ENCODE results near the gene PIK3CG.
"Not testable (repeated sequence)": the region's sequence is repeated elsewhere in the genome, so short reads cannot be mapped to it uniquely, and the experiment has no call there.

PIK3CG gene

DNA sequence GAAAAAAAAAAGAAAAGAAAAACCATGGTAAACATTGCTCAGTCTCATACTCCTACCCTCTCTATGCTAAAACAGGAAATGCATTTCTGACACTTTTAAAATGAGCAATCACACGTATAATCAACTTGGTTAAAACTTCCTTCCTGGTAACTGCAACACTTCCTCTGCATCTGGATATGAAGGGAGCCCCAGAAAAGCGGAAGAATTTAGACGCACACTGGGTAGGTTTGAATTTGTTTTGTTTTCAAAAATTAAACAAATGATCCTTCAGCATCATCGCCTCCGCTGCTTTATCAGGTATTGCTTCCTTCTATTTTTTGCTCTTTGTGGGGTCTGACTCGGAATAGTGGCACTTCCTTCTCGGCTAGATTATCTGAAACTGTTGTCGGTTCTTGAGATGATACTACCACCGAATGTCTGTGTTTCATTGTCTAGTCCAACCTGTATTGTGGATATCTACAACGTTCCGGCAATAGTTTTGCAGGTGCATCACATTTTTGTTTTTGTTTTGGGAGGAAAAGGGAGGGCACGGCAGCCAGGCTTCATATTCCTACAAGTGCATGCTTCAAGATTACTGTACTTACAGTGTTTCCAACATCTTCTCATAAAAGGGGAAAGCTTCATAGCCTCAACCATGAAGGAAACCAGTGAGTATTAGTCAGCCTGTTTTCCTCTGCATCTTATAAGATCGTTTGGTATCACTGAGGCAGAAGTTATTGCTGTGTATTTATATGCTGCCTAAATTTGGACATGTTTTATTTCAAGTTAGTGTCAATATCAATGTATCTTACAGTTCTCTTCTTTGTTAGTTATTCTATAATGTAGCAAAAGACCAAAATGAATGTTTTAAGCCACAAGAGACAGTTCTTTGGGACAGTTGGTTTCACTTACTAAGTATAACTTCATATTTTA, at the start of gene PIK3CG:
TSS of gene PIK3CG (plus strand) at position 153 of the 912 bp plus-strand sequence. CDS start 2,280 bp downstream, outside the sequence.
- DNase-seq: no peak

DNA sequence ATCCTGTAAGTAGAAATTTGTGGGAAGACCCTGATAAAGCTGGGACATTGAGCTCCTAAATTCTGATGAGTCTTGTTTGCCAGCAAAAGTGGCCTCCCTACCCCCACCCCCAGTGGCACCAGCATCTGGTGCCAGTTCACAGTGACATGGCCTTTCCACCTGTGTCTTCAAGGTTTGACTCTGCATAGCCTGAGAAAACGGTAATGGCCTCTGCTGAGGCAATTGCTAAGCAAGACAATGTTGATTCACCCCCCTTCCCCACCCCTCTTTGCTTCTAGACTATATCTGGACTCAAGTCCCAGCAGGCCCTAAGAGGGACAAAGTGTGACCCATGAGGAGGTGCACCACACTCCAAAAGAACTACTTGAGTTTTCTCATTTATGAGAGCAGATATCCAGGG, 48.0 kb upstream of the PIK3CG start:
- no peak for DNase-seq

- no peak for DNase-seq
Observed at GRCh38 chr7:106818736-106819135, 46.3 kb upstream of the PIK3CG start.

DNA sequence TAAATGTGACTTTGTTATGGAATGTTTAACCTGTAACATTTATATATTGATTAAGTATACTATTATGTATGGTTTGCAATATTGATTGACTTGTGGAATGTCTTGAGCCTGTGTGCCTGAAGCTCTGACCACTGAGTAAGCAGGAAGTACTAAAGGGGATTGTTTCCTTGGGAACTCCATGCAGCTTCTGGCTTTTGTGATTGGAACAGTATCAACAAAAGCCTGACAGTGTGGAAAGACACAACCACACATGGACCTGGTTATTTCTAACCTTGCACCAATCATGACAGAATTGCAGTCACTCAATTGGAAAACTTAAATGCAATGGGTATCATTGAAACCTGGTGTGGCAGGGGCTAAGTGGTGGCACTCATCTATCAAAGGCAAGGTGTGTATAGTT, 45.5 kb upstream of the PIK3CG start:
- no peak for DNase-seq

DNA sequence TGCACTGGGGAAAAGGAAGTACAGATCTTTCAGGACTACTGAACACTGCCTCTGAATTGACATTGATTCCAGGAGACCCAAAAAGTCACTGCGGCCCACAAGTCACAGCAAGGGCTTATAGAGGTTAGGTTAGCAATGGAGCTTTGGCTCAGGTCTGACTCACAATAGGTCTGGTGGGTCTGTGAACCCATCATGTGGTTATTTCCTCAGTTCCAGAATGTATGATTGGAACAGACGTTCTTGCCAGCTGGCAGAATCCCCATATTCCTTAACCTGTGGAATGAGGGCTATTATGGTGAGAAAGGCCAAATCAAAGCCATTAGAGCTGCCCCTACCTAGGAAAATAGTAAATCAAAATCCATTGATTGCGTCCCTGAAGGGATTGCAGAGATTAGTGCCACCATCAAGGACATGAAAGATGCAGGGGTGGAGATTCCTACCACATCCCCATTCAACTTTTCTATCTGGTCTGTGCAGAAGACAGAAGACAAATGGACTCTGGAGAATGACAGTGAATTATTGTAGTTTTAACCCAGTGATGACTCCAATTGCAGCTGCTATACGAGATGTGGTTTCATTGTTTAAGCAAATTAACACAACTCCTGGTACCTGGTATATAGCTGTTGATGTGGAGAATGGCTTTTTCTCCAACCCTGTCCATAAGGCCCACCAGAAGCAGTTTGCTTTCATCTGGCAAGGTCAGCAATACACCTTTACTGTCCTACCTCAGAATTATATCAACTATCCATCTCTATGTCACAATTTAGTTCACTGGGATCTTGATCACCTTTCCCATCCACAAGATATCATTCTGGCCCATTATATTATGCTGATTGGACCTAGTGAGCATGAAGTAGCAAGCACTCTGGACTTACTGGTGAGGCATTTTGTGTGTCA, 44.5 kb upstream of the PIK3CG start:
- DNase-seq: no peak

DNA sequence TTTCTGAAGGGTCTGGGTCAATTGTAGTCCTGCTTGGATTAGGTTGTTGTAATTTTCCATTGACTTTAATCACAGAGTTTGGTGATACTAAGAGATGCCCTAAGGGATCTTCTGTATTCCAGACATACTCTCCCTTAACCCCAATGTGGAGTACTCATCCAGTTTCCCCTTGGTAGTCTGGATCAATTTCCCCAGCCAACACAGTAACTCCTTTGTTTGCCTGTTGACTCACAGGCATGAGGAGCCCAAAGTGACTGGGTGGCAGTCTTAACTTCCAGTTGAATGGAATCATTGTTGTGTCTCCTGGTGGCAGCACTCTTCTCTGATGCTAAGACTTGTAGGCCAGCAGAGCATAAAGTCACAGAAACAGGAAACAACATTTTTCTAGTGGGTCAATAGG, 41.5 kb upstream of the PIK3CG start:
- no peak for DNase-seq

DNA sequence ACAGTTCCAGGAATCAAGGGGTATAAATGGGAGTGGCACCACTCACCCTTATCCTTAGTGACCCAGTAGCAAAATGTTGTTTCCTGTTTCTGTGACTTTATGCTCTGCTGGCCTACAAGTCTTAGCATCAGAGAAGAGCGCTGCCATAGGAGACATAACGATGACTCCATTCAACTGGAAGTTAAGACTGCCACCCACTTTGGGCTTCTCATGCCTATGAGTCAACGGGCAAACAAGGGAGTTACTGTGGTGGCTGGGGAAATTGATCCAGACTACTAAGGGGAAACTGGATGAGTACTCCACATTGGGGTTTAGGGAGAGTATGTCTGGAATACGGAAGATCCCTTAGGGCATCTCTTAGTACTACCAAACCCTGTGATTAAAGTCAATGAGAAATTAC, 40.6 kb upstream of the PIK3CG start:
- DNase-seq: no peak

GRCh38 chr7:106827626-106828025, 37.5 kb upstream of the PIK3CG start:
- DNase-seq: no peak

GRCh38 chr7:106829496-106829895, 35.6 kb upstream of the PIK3CG start:
- DNase-seq: no peak

DNA sequence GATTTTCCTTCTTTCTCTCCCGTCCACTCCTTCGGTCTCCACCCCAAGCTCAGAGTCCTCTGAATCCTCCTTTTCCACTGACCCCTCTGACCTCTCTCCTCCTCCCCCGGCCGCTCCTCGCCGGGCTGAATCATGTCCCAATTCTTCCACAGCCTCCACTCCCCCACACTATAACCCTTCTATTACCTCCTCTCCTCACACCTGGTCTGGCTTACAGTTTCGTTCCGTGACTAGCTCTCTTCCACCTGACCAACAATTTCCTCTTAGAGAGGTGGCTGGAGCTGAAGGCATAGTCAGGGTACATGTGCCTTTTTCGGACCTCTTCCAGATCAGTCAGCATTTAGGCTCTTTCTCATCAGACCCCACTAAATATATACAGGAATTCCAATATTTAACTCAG, 34.2 kb upstream of the PIK3CG start:
- DNase-seq: not testable (repeated sequence)

DNA sequence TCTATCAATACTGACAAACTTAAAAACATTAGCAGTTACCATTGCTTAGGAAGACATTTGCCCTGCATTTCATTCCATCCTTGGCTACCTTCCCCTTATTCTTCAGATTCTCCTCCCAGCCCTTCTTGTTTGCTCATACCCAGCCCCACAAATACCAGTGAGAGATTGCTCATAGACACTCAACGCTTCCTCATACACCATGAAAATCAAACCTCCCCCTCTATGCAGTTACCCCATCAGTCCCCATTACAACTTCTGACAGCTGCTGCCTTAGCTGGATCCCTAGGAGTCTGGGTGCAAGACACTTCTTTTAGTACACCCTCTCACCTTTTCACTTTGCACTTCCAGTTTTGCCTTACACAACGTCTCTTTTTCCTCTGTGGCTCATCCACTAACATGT, 28.3 kb upstream of the PIK3CG start:
- DNase-seq: no peak

DNA sequence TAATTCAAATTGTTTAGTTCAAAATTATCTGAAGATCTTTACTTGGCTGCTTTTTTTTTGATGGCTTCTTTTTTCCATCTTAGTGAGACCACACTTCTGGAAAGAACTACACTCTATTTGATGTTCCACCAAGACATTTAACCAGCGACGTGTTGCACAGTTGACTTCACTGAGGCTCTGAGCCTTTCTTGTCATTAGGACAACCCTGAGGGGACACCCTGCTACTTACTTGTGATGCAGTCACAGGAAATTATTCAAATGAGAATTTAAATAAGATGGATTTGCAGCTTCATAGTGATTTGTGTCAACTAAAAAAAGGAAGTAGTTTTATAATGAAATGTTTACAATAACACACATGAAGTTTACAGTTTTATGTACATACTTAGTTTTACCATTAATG, 25.6 kb upstream of the PIK3CG start:
- no peak for DNase-seq

DNA sequence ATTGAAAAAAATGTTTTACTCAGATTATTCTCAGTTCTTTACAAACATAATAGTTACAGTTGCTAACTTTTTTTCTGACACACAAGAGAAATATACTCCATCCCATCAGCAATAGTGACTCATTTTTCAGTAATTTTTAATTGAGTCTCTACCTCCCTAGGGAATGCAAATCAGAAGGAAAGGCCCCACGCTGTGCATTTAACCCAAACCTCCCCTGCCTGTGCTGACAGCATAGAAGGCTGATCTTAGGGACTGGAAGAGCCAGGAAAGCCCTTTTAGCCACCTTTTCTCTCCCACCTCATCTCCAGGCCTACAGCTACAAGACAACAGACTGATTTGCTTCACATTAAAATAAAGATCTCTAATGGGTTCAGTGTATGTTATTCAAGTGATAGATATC, 24.7 kb upstream of the PIK3CG start:
- no peak for DNase-seq

DNA sequence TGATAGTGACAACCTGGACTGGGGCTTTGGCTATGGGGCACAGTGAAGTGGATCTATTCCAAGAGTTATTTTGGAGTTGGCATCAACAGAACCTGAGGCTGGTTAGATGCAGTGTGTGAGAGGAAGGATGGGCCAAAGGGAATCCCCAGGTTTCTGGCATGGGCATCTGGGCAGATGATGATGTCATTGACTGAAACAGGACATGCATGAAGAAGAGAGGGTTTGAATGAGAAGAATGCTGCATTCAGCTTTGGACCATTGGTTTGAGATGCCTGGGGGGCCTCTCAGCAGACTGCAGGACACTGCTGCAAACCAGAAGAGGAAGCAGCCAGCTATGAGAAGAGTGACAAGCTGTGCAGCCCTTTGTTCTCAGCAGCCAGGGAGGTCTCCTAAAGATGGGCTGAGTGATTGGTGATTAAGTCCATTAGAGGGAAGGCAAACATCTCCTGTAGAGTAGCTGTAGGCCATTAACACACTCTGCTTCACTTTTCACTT, 23.1 kb upstream of the PIK3CG start:
- peak; percentile 96 for DNase-seq

DNA sequence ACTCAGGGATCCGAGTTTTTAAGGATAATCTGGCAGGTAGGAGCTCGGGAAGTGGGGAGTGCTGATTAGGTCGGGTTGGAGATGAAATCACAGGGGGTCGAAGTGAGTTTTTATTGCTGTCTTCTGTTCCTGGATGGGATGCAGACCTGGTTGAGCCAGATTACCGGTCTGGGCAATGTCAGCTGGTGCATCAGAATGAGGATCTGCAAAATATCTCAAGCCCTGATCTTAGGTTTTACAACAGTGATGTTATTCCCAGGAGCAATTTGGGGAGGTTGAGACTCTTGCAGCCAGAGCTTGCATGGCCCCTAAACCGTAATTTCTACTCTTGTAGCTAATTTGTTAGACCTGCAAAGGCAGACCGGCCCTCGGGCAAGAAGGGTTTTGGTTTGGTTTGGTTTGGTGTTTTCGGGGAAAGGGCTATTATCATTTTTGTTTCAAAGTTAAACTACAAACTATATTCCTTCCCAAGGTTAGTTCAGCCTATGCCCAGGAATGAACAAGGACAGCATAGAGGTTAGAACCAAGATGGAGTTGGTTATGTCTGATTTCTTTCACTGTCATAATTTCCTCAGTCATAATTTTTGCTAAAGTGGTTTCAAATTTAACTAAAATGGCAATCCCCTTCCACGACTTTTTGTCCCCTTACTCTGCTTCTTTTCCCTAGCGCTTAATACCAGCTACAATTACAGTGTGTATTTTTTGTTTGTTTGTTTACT, 20.6 kb upstream of the PIK3CG start:
- no peak for DNase-seq

- no peak for DNase-seq
Observed at GRCh38 chr7:106848049-106848448, 17.0 kb upstream of the PIK3CG start.

- DNase-seq: no peak
Observed at GRCh38 chr7:106848851-106849442, 16.1 kb upstream of the PIK3CG start.

DNA sequence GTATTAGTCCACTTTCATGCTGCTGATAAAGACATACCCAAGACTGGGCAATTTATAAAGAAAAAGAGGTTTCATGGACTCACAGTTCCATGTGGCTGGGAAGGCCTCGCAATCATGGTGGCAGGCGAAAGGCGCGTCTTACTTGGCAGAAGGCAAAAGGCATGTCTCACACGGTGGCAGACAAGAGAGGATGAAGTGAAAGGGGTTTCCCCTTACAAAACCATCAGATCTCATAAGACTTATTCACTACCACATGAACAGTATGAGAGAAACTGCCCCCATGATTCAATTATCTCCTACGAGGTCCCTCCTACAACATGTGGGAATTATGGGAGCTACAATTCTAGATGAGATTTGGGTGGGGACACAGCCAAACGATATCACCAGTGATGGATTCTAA, 13.4 kb upstream of the PIK3CG start:
- not testable (repeated sequence) for DNase-seq

DNA sequence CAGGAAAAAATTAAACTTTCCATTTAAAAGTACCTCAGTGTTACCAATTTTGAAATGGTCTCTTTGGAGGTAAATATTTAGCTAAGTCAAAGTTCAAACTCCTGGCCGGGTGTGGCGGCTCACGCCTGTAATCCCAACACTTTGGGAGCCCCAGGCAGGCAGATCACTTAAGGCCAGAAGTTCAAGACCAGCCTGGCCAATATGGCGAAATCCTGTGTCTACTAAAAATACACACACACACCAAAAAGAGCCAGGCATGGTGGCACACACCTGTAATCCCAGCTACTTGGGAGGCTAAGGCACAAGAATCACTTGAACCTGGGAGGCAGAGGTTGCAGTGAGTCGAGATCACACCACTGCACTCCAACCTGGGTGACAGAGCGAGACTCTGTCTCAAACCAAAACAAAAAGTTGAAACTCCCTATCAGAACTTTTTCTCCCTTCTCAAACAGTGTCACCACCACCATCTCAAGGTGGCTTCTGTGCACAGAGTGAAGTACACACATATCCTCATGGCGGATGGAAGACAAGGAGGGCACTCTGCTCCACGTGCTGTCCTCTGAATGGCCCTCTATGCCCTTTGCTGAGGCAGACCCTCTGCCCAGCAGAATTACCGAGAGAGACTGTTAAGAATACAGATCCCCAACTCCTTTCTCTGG, 11.7 kb upstream of the PIK3CG start:
- no peak for DNase-seq

DNA sequence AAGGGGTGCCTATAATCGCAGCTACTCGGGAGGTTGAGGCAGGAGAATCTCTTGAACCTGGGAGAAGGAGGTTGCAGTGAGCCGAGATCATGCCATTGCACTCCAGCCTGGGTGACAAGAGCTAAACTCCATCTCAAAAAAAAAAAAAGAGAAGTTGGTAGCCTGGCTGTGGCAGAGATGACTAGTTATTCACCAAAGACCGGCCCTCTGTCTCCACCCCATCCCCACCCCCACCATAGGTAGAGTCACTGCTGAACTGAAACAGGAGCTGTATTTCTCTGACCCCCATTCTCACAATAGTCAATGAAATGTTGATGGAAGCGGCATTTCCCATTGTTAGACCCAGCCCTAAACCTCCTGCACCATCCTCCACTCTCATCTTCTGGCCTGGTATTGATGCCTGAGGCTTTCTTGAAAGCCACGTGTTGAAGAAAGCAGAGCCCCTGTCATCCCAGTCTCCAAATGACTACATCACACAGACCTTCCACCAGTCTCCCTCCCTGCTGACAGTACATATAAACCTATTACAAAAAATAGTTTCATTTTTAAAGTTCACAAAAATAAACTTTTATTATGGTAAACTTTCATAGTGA, 9.4 kb upstream of the PIK3CG start:
- DNase-seq: no peak
